ENCODE data around the gene PRKACB. TPM values are rescaled to one million over a fixed set of nuclear protein-coding genes. Genes with fewer than 3 reads are reported as not detected.

PRKACB gene
- total RNA-seq, 1 donor from 2014 or later = 64.9 TPM

GRCh38 chr1:84202126-84202525 lies 58.1 kb downstream of the PRKACB start:
- no peak overlapping the region for H3K4me2 ChIP-seq (ENCODE audit: low read length)
- Mint-ChIP-seq H3K4me1 (ENCODE audit: low read depth, unreplicated experiment) (peaks cover 2% of the 10 kb centered on the region), H3K36me3 (ENCODE audit: low read depth, unreplicated experiment) (peaks cover 9% of the 10 kb centered on the region), H3K27me3 (ENCODE audit: low read depth, unreplicated experiment) (no peaks in the 10 kb centered on the region), H3K9me3 (ENCODE audit: unreplicated experiment) (no peaks in the 10 kb centered on the region), H3K27ac (ENCODE audit: unreplicated experiment) (no peak overlapping the region), H3K4me3 (ENCODE audit: unreplicated experiment) (no peak overlapping the region)
- H3K4me3 ChIP-seq (ENCODE audit: insufficient read depth, low read depth, low read length) = no peak overlapping the region
- H3K27ac ChIP-seq (ENCODE audit: low read depth, low read length) = no peak overlapping the region
- DNase-seq (ENCODE audit: low read depth) (no peak), FAIRE-seq (no peak)
- no peaks in the 10 kb centered on the region for H3K4me1 ChIP-seq (ENCODE audit: insufficient read depth, low read length)
- no peak overlapping the region for H3K9ac ChIP-seq (ENCODE audit: low read length)
- no peaks in the 10 kb centered on the region for H3K79me2 ChIP-seq (ENCODE audit: insufficient read depth, low read length)
- no peak overlapping the region for H2AFZ ChIP-seq (ENCODE audit: low read depth, low read length)
- no peaks in the 10 kb centered on the region for H4K20me1 ChIP-seq (ENCODE audit: insufficient read depth, low read length)
- H3K27me3 ChIP-seq (ENCODE audit: insufficient read depth, low read length) = no peaks in the 10 kb centered on the region
- H3K36me3 ChIP-seq (ENCODE audit: insufficient read depth, low read length) = no peaks in the 10 kb centered on the region
- no peaks in the 10 kb centered on the region for H3K9me3 ChIP-seq (ENCODE audit: insufficient read depth, low read depth, low read length)
- TF ChIP-seq CTCF (IDR thresholded peaks at IDR 0.05; ENCODE audit: insufficient read depth, low read depth, low read length) (no peak), EZH2 (IDR thresholded peaks at IDR 0.05; ENCODE audit: insufficient read depth, low read length) (no peak)

DNA sequence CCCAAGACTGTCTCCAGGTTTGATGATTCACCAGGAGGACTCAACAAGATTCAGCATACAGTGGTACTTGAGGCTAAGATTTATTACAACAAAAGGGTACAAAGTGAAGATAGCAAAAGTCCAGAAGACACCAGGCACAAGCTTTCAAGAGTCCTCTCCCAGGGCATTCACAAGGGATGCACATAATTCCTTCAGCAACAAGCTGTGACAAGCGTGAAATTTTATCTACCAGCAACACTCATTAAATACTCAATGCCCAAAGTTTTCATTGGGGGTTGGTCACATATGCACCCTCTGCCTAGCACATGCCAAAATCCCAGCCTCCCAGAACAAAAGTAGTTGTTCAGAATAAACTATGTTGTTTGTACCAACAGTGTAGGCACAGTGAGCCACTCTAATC lies 62.3 kb downstream of the PRKACB start:
- Histone ChIP-seq H3K79me2 (ENCODE audit: insufficient read depth, low read length) (no peaks in the 10 kb centered on the region), H3K36me3 (ENCODE audit: insufficient read depth, low read length) (no peaks in the 10 kb centered on the region), H3K4me1 (ENCODE audit: insufficient read depth, low read length) (no peaks in the 10 kb centered on the region), H4K20me1 (ENCODE audit: insufficient read depth, low read length) (no peaks in the 10 kb centered on the region), H3K9me3 (ENCODE audit: insufficient read depth, low read depth, low read length) (no peaks in the 10 kb centered on the region), H3K27me3 (ENCODE audit: insufficient read depth, low read length) (no peaks in the 10 kb centered on the region), H3K27ac (ENCODE audit: low read depth, low read length) (no peak overlapping the region), H3K4me3 (ENCODE audit: insufficient read depth, low read depth, low read length) (no peak overlapping the region), H3K9ac (ENCODE audit: low read length) (no peak overlapping the region), H2AFZ (ENCODE audit: low read depth, low read length) (no peak overlapping the region), H3K4me2 (ENCODE audit: low read length) (no peak overlapping the region)
- no peaks in the 10 kb centered on the region for H3K27me3 Mint-ChIP-seq (ENCODE audit: low read depth, unreplicated experiment)
- no peaks in the 10 kb centered on the region for H3K9me3 Mint-ChIP-seq (ENCODE audit: unreplicated experiment)
- DNase-seq (ENCODE audit: low read depth) (no peak), FAIRE-seq (no peak)
- H3K4me1 Mint-ChIP-seq (ENCODE audit: low read depth, unreplicated experiment) = peaks cover 7% of the 10 kb centered on the region
- H3K4me3 Mint-ChIP-seq (ENCODE audit: unreplicated experiment) = no peak overlapping the region
- TF ChIP-seq EZH2 (IDR thresholded peaks at IDR 0.05; ENCODE audit: insufficient read depth, low read length) (no peak), CTCF (IDR thresholded peaks at IDR 0.05; ENCODE audit: insufficient read depth, low read depth, low read length) (no peak)
- no peak overlapping the region for H3K27ac Mint-ChIP-seq (ENCODE audit: unreplicated experiment)
- peaks cover 1% of the 10 kb centered on the region for H3K36me3 Mint-ChIP-seq (ENCODE audit: low read depth, unreplicated experiment)

DNA sequence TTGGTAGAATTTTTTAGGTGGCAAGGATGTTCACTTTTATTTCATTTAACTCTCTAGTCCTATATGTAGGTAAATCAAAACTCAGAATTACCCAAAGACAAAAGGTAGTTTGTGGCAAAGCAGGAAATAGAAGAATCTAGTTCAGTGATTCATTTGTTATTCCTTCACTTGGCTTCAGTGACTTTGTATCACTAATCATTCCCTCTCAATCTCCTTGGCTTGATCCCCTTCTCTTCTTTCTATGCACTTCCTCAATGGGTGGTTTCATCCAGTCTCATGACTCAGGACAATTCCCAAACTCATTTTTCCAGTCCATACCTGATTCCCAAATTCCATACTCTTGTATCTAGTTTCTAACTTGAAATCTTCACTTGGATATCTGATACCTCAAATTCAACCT lies 64.9 kb downstream of the PRKACB start:
- no peak overlapping the region for H3K4me2 ChIP-seq (ENCODE audit: low read length)
- no peaks in the 10 kb centered on the region for H3K27me3 Mint-ChIP-seq (ENCODE audit: low read depth, unreplicated experiment)
- H3K27ac Mint-ChIP-seq (ENCODE audit: unreplicated experiment) = no peak overlapping the region
- H3K27ac ChIP-seq (ENCODE audit: low read depth, low read length) = no peak overlapping the region
- FAIRE-seq (no peak), DNase-seq (ENCODE audit: low read depth) (peak; percentile 7)
- H4K20me1 ChIP-seq (ENCODE audit: insufficient read depth, low read length) = no peaks in the 10 kb centered on the region
- no peak overlapping the region for H3K4me3 ChIP-seq (ENCODE audit: insufficient read depth, low read depth, low read length)
- no peaks in the 10 kb centered on the region for H3K27me3 ChIP-seq (ENCODE audit: insufficient read depth, low read length)
- H3K4me3 Mint-ChIP-seq (ENCODE audit: unreplicated experiment) = no peak overlapping the region
- H3K79me2 ChIP-seq (ENCODE audit: insufficient read depth, low read length) = no peaks in the 10 kb centered on the region
- no peaks in the 10 kb centered on the region for H3K4me1 ChIP-seq (ENCODE audit: insufficient read depth, low read length)
- no peaks in the 10 kb centered on the region for H3K9me3 Mint-ChIP-seq (ENCODE audit: unreplicated experiment)
- H3K9me3 ChIP-seq (ENCODE audit: insufficient read depth, low read depth, low read length) = no peaks in the 10 kb centered on the region
- H2AFZ ChIP-seq (ENCODE audit: low read depth, low read length) = no peak overlapping the region
- no peak for TF ChIP-seq EZH2 (IDR thresholded peaks at IDR 0.05; ENCODE audit: insufficient read depth, low read length)
- TF ChIP-seq CTCF (IDR thresholded peaks at IDR 0.05; ENCODE audit: insufficient read depth, low read depth, low read length) = no peak
- no peaks in the 10 kb centered on the region for H3K36me3 Mint-ChIP-seq (ENCODE audit: low read depth, unreplicated experiment)
- no peak overlapping the region for H3K9ac ChIP-seq (ENCODE audit: low read length)
- no peaks in the 10 kb centered on the region for H3K36me3 ChIP-seq (ENCODE audit: insufficient read depth, low read length)
- H3K4me1 Mint-ChIP-seq (ENCODE audit: low read depth, unreplicated experiment) = peaks cover 7% of the 10 kb centered on the region
